AG09319 (cell line): ENCODE data around the gene MAPK13.

Experiments used
- DNase-seq: peaks from one replicate; pipeline ENCODE4 v3.0.0-alpha.2; 2010; ENCODE audit warnings: low read depth; ENCODE audit errors: extremely low read depth
- CTCF ChIP-seq: IDR thresholded peaks from 2 replicates; pipeline ENCODE4 v1.5.1; 2011; ENCODE audit warnings: low read depth, mild to moderate bottlenecking, inconsistent platforms, low read length, moderate library complexity

Gene MAPK13

GRCh38 chr6:36177166-36177565, 46.9 kb downstream of the MAPK13 start:
- no peak for TF ChIP-seq CTCF

GRCh38 chr6:36178544-36178943, 48.2 kb downstream of the MAPK13 start:
- DNase-seq = no peak
- no peak for TF ChIP-seq CTCF

More at GRCh38 chr6:36177166-36177565, 46.9 kb downstream of the MAPK13 start:
- DNase-seq = no peak

GRCh38 chr6:36180126-36180525, 49.8 kb downstream of the MAPK13 start:
- no peak for DNase-seq
- no peak for TF ChIP-seq CTCF

GRCh38 chr6:36184311-36184710, 54.0 kb downstream of the MAPK13 start:
- TF ChIP-seq CTCF = no peak
- DNase-seq = no peak

- DNase-seq = no peak
- TF ChIP-seq CTCF = no peak
Measured at GRCh38 chr6:36186199-36186598, 55.9 kb downstream of the MAPK13 start.

- no peak for TF ChIP-seq CTCF
- no peak for DNase-seq
Measured at GRCh38 chr6:36187446-36187845, 57.1 kb downstream of the MAPK13 start.
